ENCODE data around the gene NEDD4L.

The NEDD4L gene

DNA sequence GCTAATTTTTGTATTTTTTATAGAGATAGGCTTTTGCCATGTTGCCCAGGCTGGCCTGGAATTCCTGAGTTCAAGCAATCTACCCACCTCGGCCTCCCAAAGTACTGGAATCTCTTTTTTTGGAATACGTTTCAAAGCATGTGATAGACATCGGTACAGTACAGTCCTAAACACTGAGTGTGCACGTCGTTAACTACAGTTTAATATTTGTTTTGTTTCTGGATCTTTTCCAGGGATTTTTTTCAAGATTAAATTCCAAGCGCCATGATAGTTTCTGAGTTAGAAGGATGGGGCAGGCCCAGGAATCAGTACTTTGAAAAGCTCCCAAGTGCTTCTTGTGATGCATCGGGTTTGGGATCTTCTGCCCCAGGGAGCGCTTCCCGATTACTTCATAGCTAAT is 33.3 kb downstream of the NEDD4L start:
- DNase-seq (ENCODE audit: low spot score): no peak
- H3K9me3 Mint-ChIP-seq: no peaks in the 10 kb centered on the region
- H3K4me3 Mint-ChIP-seq: no peak overlapping the region
- no peaks in the 10 kb centered on the region for H3K36me3 Mint-ChIP-seq (ENCODE audit: low read depth)
- no peak overlapping the region for H3K27ac Mint-ChIP-seq
- no peaks in the 10 kb centered on the region for H3K4me1 Mint-ChIP-seq (ENCODE audit: low read depth)
- peaks cover under 1% of the 10 kb centered on the region for H3K27me3 Mint-ChIP-seq (ENCODE audit: low read depth)

DNA sequence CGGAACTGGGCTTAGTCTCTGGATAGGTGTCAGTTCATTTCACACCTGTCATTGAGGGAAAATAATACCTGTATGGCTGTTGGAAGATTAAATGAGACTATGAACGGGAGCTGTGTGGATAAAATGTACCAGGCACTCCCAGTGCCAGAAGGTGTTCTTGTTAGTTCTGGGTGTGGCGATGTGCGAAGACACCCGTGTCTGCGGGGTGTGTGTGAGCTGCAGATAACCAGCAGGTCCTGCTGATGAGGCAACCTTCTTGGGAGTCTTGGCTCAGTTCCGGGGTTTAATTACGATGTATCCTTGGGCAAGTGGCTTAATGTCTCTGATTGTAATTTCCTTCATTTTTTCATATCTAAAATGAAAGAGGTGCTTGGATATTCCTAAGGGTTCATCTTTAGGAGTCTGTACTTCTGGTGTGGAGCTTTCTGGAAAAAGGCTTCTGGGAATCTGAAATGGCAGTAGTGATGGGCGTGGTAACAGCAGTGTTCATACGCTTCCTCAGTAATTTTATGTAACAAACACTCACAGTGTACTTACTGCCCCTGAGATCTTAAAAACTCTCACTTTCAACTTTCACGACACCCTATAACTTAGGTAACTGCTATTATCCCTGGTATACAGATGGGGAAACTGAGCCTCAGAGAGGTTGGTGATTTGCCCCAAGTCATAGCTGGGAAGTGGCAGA is 35.0 kb downstream of the NEDD4L start:
- no peak overlapping the region for H3K27ac Mint-ChIP-seq
- no peak for DNase-seq (ENCODE audit: low spot score)
- no peak overlapping the region for H3K4me3 Mint-ChIP-seq
- H3K9me3 Mint-ChIP-seq: no peaks in the 10 kb centered on the region
- no peaks in the 10 kb centered on the region for H3K27me3 Mint-ChIP-seq (ENCODE audit: low read depth)
- no peaks in the 10 kb centered on the region for H3K36me3 Mint-ChIP-seq (ENCODE audit: low read depth)
- H3K4me1 Mint-ChIP-seq (ENCODE audit: low read depth): no peaks in the 10 kb centered on the region

DNA sequence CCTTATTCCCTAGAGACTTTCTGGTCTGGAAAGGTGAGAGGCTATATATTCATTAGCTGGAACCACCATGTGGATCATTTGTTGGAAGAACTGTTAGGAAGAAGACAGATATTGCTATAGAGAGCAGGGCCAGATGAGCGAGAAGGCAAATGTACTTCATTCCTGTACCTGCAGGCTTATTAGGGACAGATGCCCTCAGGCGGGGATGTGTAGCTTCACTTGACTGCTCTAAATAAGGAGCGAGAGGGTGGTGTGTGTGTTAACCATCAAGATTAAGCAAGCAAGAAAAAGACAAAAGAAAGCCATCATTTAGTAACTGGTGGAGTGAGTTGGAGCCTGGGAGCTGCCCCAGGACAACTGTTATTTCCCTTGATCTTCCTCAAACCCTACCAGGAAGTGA is 36.4 kb downstream of the NEDD4L start:
- Mint-ChIP-seq H3K36me3 (ENCODE audit: low read depth) (no peaks in the 10 kb centered on the region), H3K27ac (no peak overlapping the region), H3K9me3 (no peaks in the 10 kb centered on the region), H3K4me3 (no peak overlapping the region), H3K27me3 (ENCODE audit: low read depth) (peaks cover 3% of the 10 kb centered on the region), H3K4me1 (ENCODE audit: low read depth) (no peaks in the 10 kb centered on the region)
- DNase-seq (ENCODE audit: low spot score): no peak

DNA sequence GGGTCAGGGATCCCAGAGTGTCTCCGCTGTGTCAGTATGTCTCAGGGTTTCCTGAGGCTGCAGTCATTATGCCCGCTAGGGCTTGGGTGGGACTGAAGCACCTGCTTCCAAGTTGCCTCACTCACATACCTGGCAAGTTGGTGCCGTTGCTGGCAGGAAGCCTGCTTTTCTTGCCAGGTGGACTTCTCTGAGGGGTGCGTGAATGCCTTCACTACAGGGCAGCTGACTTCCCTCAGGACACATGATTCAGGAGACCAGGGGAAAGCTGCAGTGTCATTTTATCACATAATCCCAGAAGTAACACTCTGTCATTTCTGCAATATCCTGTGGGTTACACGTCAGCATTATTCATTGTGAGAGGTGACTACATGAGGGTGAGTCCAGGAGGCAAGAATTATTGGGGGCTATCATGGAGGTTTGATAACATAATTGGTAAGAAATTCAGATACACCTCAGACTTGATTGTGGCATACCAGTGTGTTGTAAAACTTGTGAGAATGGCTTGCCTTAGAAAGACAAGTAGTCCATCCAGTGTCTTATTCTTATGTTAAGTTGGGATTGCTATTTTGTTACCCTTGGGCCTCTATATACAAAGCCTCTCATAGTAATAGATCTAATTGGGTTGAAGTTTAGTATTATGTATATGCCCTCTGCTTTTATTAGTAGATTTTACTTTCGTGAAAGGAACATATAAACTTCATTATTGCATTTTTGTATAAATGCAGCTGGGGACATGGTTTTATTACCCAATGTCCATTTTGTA is 44.1 kb downstream of the NEDD4L start:
- Mint-ChIP-seq H3K27ac (no peak overlapping the region), H3K4me3 (no peak overlapping the region), H3K4me1 (ENCODE audit: low read depth) (no peaks in the 10 kb centered on the region), H3K27me3 (ENCODE audit: low read depth) (peaks cover 3% of the 10 kb centered on the region), H3K36me3 (ENCODE audit: low read depth) (no peaks in the 10 kb centered on the region), H3K9me3 (no peaks in the 10 kb centered on the region)
- DNase-seq (ENCODE audit: low spot score): no peak

DNA sequence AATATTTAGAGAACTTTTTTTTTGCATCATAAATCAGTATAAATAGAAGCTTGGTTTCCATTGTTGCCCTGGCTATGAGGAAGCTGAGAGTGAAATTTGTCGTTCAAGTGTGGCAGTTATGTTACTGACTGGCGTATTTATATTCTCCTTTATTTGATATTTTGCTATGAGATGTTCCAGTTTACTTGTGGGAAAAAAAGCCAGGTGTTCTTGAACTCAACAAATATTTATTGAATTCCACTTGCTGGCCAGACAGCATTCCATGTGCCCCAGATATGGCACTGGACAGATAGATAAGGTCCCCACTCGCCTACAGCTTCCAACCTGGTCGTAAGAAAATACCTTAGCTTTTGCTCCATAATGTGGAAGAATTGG is 44.7 kb downstream of the NEDD4L start:
- Mint-ChIP-seq H3K4me3 (no peak overlapping the region), H3K36me3 (ENCODE audit: low read depth) (no peaks in the 10 kb centered on the region), H3K9me3 (no peaks in the 10 kb centered on the region), H3K27me3 (ENCODE audit: low read depth) (peaks cover 3% of the 10 kb centered on the region), H3K27ac (no peak overlapping the region), H3K4me1 (ENCODE audit: low read depth) (no peaks in the 10 kb centered on the region)
- no peak for DNase-seq (ENCODE audit: low spot score)

DNA sequence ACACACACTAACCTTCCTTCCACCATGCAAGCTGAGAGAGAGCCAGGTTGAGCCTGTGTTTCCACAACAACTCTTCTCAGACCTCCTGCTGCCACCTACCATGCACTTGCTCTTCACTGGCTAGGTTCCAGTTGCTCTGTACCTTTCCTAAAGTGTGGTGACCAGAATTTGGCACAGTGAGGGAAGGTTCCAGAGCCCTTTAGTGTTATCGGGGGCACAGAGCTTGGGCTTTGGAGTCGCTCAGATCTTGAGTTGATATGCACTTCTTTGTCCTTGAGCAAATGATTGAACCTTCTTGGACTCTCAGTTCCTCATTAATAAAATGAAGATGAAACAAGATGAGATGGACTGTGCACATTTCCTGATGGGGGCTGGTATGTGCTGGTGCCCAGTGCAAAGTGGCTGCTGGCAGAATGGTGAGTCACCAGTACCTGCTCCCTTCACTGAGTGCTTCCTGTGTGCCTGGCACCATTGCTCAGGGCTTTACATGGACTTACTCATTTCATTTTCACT is 47.1 kb downstream of the NEDD4L start:
- H3K36me3 Mint-ChIP-seq (ENCODE audit: low read depth): no peaks in the 10 kb centered on the region
- H3K27me3 Mint-ChIP-seq (ENCODE audit: low read depth): no peaks in the 10 kb centered on the region
- H3K4me3 Mint-ChIP-seq: no peak overlapping the region
- DNase-seq (ENCODE audit: low spot score): no peak
- no peak overlapping the region for H3K27ac Mint-ChIP-seq
- H3K9me3 Mint-ChIP-seq: no peaks in the 10 kb centered on the region
- H3K4me1 Mint-ChIP-seq (ENCODE audit: low read depth): no peaks in the 10 kb centered on the region

DNA sequence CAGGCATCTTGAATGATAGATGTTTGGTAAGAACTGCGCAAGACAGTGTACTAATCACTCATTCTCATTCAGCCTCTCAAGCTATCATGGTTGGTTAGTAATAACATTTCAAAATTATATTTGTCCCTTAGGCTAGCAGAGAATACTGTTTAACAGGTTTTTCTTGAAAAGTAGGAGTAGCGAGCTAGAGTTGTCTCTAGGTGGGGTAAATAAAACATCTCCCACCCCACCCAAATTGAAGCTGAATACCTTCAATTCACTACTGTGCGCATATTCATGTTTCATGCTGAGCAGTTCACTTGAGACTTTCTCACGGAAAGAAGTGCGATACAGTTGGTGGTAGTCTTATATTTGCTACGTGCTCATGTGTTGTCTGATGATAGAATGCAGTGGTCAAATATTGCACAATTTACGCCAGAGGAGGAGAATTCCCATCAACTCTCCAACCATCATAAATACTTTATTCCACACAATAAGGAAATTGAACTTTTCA is 49.3 kb downstream of the NEDD4L start:
- H3K9me3 Mint-ChIP-seq: no peaks in the 10 kb centered on the region
- no peaks in the 10 kb centered on the region for H3K36me3 Mint-ChIP-seq (ENCODE audit: low read depth)
- H3K27me3 Mint-ChIP-seq (ENCODE audit: low read depth): no peaks in the 10 kb centered on the region
- H3K4me3 Mint-ChIP-seq: no peak overlapping the region
- no peaks in the 10 kb centered on the region for H3K4me1 Mint-ChIP-seq (ENCODE audit: low read depth)
- no peak for DNase-seq (ENCODE audit: low spot score)
- no peak overlapping the region for H3K27ac Mint-ChIP-seq

DNA sequence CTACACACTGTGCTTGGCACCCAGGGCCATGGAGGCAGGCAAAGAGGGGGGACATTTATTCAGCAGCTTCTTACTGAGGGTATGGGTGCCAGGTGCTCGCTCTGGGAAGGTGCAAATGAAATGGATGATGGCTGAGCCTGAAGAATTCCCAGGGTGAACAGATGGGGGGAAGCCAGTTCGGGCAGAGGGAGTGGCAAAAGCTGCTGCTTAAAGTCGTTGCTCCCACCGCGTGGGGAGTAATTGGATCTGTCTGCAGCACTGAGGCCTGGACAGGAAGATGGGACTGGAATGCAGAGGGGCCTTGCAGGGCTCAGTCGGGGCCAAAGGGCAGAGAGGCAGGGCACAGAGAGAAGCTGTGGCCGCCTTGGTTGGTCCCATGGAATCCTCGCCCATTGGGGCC is 51.2 kb downstream of the NEDD4L start:
- Mint-ChIP-seq H3K27ac (no peak overlapping the region), H3K4me3 (no peak overlapping the region), H3K27me3 (ENCODE audit: low read depth) (no peaks in the 10 kb centered on the region), H3K4me1 (ENCODE audit: low read depth) (no peaks in the 10 kb centered on the region), H3K9me3 (no peaks in the 10 kb centered on the region), H3K36me3 (ENCODE audit: low read depth) (no peaks in the 10 kb centered on the region)
- DNase-seq (ENCODE audit: low spot score): no peak

DNA sequence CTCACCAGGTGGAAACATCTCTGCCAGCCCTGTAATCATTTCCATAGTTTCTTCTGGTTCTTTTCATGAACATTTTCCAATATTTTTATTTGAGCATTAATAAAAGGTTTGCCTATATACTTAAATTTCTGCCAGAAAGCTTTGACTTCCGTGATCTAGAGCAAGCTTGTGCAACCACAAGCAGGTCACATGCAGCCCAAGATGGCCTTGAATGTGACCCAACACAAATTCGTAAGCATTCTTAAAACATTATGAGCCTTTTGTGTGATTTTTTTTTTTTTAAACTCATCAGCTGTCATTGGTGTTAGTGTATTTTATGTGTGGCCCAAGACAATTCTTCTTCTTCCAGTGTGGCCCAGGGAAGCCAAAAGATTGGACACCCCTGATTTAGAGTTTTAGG is 51.6 kb downstream of the NEDD4L start:
- H3K9me3 Mint-ChIP-seq: no peaks in the 10 kb centered on the region
- no peak overlapping the region for H3K4me3 Mint-ChIP-seq
- no peaks in the 10 kb centered on the region for H3K4me1 Mint-ChIP-seq (ENCODE audit: low read depth)

DNA sequence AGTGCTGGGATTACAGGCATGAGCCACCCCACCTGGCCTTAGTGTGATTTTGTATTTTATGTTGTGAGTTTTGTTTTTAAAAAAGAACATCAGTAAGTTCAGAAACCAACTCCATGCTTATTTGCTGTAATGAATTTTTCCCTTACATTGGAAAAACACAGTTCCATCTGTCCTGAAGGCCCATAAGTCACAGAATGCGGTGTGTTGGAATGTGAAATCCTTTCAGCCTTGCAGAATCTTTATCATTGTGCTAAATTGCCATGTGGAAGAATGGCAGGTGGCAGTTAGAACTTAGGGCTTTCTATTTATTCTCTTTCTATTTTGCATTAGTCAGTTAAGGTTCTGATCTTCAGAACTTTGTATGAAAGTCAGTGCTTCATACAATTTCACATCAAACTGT is 52.6 kb downstream of the NEDD4L start:
- Mint-ChIP-seq H3K27ac (no peak overlapping the region), H3K9me3 (no peaks in the 10 kb centered on the region), H3K27me3 (ENCODE audit: low read depth) (no peaks in the 10 kb centered on the region), H3K4me3 (no peak overlapping the region), H3K4me1 (ENCODE audit: low read depth) (no peaks in the 10 kb centered on the region), H3K36me3 (ENCODE audit: low read depth) (no peaks in the 10 kb centered on the region)
- no peak for DNase-seq (ENCODE audit: low spot score)

More for the DNA sequence above, 51.6 kb downstream of the NEDD4L start:
- H3K27me3 Mint-ChIP-seq (ENCODE audit: low read depth): no peaks in the 10 kb centered on the region
- no peak overlapping the region for H3K27ac Mint-ChIP-seq
- no peaks in the 10 kb centered on the region for H3K36me3 Mint-ChIP-seq (ENCODE audit: low read depth)
- DNase-seq (ENCODE audit: low spot score): no peak

DNA sequence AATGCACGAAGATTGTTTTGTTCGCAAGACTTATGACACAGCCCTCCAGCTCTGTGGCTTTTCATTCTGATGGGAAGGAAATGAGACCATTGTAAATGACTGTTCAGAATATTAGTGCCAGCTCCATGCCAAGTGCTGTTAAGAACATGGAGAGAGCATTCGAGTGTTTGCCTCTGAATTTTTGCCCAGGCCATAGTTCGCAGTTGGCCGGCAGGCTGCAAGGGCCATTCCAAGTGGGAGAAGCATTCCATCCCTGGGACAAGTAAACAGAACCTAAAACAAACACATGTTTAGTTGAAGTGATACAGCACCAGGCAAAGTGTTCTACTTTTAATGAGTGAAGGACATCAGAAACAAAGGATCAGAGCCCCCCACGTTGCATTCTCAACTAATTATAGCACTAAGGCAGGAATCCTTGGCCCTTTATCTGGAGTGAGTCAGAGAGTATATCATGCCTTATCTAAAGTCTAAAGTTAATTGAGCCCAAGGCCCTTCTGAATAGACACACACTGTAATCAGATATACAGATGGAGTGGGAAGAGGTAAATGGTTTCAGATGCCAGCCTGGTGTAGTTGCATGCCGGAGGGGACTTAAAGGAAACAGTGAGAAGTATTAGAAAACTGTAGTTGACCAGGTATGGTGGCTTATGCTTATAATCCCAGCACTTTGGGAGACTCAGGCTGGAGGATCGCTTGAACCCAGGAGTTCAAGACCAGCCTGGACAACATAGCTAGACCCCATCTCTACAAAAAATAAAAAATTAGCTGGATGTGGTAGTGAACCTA is 53.3 kb downstream of the NEDD4L start:
- no peak overlapping the region for H3K27ac Mint-ChIP-seq
- peaks cover 2% of the 10 kb centered on the region for H3K27me3 Mint-ChIP-seq (ENCODE audit: low read depth)
- H3K9me3 Mint-ChIP-seq: no peaks in the 10 kb centered on the region
- no peaks in the 10 kb centered on the region for H3K36me3 Mint-ChIP-seq (ENCODE audit: low read depth)
- DNase-seq (ENCODE audit: low spot score): no peak
- H3K4me1 Mint-ChIP-seq (ENCODE audit: low read depth): no peaks in the 10 kb centered on the region
- no peak overlapping the region for H3K4me3 Mint-ChIP-seq

DNA sequence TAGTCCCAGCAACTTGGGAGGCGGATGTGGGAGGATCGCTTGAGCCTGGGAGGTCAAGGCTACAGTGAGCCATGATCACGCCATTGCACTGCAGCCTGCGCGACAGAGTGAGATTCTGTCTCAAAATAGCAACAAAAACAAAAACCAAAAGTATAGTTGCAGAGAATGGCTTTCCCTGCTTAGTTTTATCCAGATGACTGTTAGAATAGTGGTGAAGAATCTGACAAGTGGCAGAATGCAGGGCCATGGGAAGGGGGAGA is 53.8 kb downstream of the NEDD4L start:
- Mint-ChIP-seq H3K27me3 (ENCODE audit: low read depth) (peaks cover 2% of the 10 kb centered on the region), H3K4me3 (no peak overlapping the region), H3K36me3 (ENCODE audit: low read depth) (no peaks in the 10 kb centered on the region), H3K4me1 (ENCODE audit: low read depth) (no peaks in the 10 kb centered on the region), H3K27ac (no peak overlapping the region), H3K9me3 (no peaks in the 10 kb centered on the region)
- DNase-seq (ENCODE audit: low spot score): no peak

DNA sequence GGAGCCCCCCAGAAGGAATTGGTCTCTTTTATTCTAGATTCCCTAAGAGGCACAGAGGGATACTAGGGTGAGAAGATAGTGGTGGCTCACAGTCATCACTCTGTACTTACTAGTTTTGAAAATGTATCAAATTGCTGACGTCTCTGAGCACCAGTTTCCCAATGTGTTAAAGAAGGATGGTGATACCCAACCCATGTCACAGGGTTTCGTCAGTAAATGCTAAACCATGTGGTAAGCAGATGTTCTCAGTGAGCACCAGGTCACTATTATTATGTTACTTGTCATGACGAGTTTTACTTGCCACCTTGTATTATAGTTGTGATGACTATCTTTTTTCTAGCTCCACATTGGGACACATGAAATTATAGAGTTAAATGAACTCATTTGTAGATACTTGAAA is 54.7 kb downstream of the NEDD4L start:
- Mint-ChIP-seq H3K36me3 (ENCODE audit: low read depth) (no peaks in the 10 kb centered on the region), H3K27me3 (ENCODE audit: low read depth) (peaks cover 2% of the 10 kb centered on the region), H3K4me1 (ENCODE audit: low read depth) (no peaks in the 10 kb centered on the region), H3K27ac (no peak overlapping the region), H3K4me3 (no peak overlapping the region), H3K9me3 (no peaks in the 10 kb centered on the region)
- no peak for DNase-seq (ENCODE audit: low spot score)

DNA sequence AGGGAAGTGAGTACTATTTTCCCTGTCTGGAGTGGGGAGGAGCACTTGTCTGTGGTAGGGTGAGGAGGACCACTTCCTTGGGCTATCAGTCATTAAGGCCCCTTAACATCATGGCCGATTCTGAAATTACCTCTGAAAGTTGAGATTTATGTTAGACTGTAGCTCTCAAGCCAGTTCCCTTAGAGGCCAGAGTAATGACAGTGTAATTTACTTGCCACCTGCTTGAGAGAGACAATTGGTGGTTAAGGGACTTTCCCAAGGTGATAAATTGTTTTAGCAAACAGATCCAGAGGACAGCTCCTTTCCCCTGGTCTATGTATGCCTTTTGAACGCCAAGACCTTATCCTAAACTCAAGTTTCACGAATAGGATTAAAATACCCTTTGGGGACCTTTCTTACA is 56.1 kb downstream of the NEDD4L start:
- Mint-ChIP-seq H3K9me3 (no peaks in the 10 kb centered on the region), H3K27me3 (ENCODE audit: low read depth) (peaks cover 13% of the 10 kb centered on the region), H3K36me3 (ENCODE audit: low read depth) (no peaks in the 10 kb centered on the region), H3K27ac (no peak overlapping the region), H3K4me3 (no peak overlapping the region), H3K4me1 (ENCODE audit: low read depth) (no peaks in the 10 kb centered on the region)
- no peak for DNase-seq (ENCODE audit: low spot score)
